ENCODE data around the gene FANCC. TPM values are rescaled to one million over a fixed set of nuclear protein-coding genes. Genes with fewer than 3 reads are reported as not detected.

Gene FANCC
- total RNA-seq, 4 donors from 2014 or later, result 3.4 to 12.2 (median 5.6) TPM

GRCh38 chr9:95112436-95113280 is 204.9 kb downstream of the FANCC start:
- no peak for TF ChIP-seq CTCF (IDR thresholded peaks at IDR 0.05; ENCODE audit: low read depth)

- no peak for TF ChIP-seq CTCF (IDR thresholded peaks at IDR 0.05; ENCODE audit: low read depth)
Measured at GRCh38 chr9:95111716-95112115, 205.8 kb downstream of the FANCC start.

GRCh38 chr9:95110921-95111525 is 206.5 kb downstream of the FANCC start:
- no peak for TF ChIP-seq CTCF (IDR thresholded peaks at IDR 0.05; ENCODE audit: low read depth)

GRCh38 chr9:95109456-95109855 is 208.1 kb downstream of the FANCC start:
- TF ChIP-seq CTCF (IDR thresholded peaks at IDR 0.05; ENCODE audit: low read depth), result no peak

GRCh38 chr9:95108777-95109176 is 208.7 kb downstream of the FANCC start:
- no peak for TF ChIP-seq CTCF (IDR thresholded peaks at IDR 0.05; ENCODE audit: low read depth)

- TF ChIP-seq CTCF (IDR thresholded peaks at IDR 0.05; ENCODE audit: low read depth), result no peak
Measured at GRCh38 chr9:95107976-95108375, 209.5 kb downstream of the FANCC start.

- TF ChIP-seq CTCF (IDR thresholded peaks at IDR 0.05; ENCODE audit: low read depth), result no peak
Measured at GRCh38 chr9:95107001-95107749, 210.3 kb downstream of the FANCC start.

Measured in subcutaneous adipose tissue (tissue), 4 donors.